ENCODE results near the gene CAPZB. TPM values are rescaled to one million over a fixed set of nuclear protein-coding genes. Genes with fewer than 3 reads are reported as not detected.

Gene CAPZB
- total RNA-seq, 1 donor from 2014 or later = 403 TPM

- no peak for DNase-seq (ENCODE audit: extremely low spot score, unreplicated experiment)
- H3K27ac Mint-ChIP-seq (ENCODE audit: unreplicated experiment) = no peak overlapping the region
- no peaks in the 10 kb centered on the region for H3K27me3 Mint-ChIP-seq (ENCODE audit: unreplicated experiment)
- H3K9me3 Mint-ChIP-seq (ENCODE audit: unreplicated experiment) = no peaks in the 10 kb centered on the region
- no peak overlapping the region for H3K4me3 Mint-ChIP-seq (ENCODE audit: unreplicated experiment)
- H3K4me1 Mint-ChIP-seq (ENCODE audit: unreplicated experiment) = peaks cover 21% of the 10 kb centered on the region
- TF ChIP-seq CTCF (IDR thresholded peaks at IDR 0.05) = no peak
- peaks cover 7% of the 10 kb centered on the region for H3K36me3 Mint-ChIP-seq (ENCODE audit: unreplicated experiment)
Measured at GRCh38 chr1:19371226-19372135, 113.9 kb downstream of the CAPZB start.

- no peak for DNase-seq (ENCODE audit: extremely low spot score, unreplicated experiment)
- TF ChIP-seq CTCF (IDR thresholded peaks at IDR 0.05) = no peak
- H3K36me3 Mint-ChIP-seq (ENCODE audit: unreplicated experiment) = peaks cover 3% of the 10 kb centered on the region
- no peaks in the 10 kb centered on the region for H3K27me3 Mint-ChIP-seq (ENCODE audit: unreplicated experiment)
- H3K27ac Mint-ChIP-seq (ENCODE audit: unreplicated experiment) = peak overlapping the region; percentile 72
- H3K4me3 Mint-ChIP-seq (ENCODE audit: unreplicated experiment) = no peak overlapping the region
- no peaks in the 10 kb centered on the region for H3K9me3 Mint-ChIP-seq (ENCODE audit: unreplicated experiment)
- H3K4me1 Mint-ChIP-seq (ENCODE audit: unreplicated experiment) = peaks cover 25% of the 10 kb centered on the region
Measured at GRCh38 chr1:19370453-19371170, 114.7 kb downstream of the CAPZB start.

- no peak for DNase-seq (ENCODE audit: extremely low spot score, unreplicated experiment)
- no peak for TF ChIP-seq CTCF (IDR thresholded peaks at IDR 0.05)
- no peaks in the 10 kb centered on the region for H3K9me3 Mint-ChIP-seq (ENCODE audit: unreplicated experiment)
- H3K27ac Mint-ChIP-seq (ENCODE audit: unreplicated experiment) = peak overlapping the region; percentile 72
- H3K36me3 Mint-ChIP-seq (ENCODE audit: unreplicated experiment) = peaks cover 4% of the 10 kb centered on the region
- no peaks in the 10 kb centered on the region for H3K27me3 Mint-ChIP-seq (ENCODE audit: unreplicated experiment)
- no peak overlapping the region for H3K4me3 Mint-ChIP-seq (ENCODE audit: unreplicated experiment)
- peaks cover 26% of the 10 kb centered on the region for H3K4me1 Mint-ChIP-seq (ENCODE audit: unreplicated experiment)
Measured at GRCh38 chr1:19369396-19370090, 115.8 kb downstream of the CAPZB start.

- H3K4me3 Mint-ChIP-seq (ENCODE audit: unreplicated experiment) = no peak overlapping the region
- H3K27ac Mint-ChIP-seq (ENCODE audit: unreplicated experiment) = no peak overlapping the region
- no peak for DNase-seq (ENCODE audit: extremely low spot score, unreplicated experiment)
- peaks cover 26% of the 10 kb centered on the region for H3K4me1 Mint-ChIP-seq (ENCODE audit: unreplicated experiment)
- no peaks in the 10 kb centered on the region for H3K9me3 Mint-ChIP-seq (ENCODE audit: unreplicated experiment)
- no peak for TF ChIP-seq CTCF (IDR thresholded peaks at IDR 0.05)
- H3K36me3 Mint-ChIP-seq (ENCODE audit: unreplicated experiment) = peaks cover 4% of the 10 kb centered on the region
- H3K27me3 Mint-ChIP-seq (ENCODE audit: unreplicated experiment) = no peaks in the 10 kb centered on the region
Measured at GRCh38 chr1:19368964-19369363, 116.4 kb downstream of the CAPZB start.

Measured in osteocyte (in vitro differentiated cells).